K562 (cell line): ENCODE measurements around the gene B3GALNT2. TPM values are rescaled to one million over a fixed set of nuclear protein-coding genes. Genes with fewer than 3 reads are reported as not detected.
A peak's percentile ranks its signal among the peaks of the same experiment; 100 is the strongest.

Experiments
- ATAC-seq: fragments of 200-7000 bp; cut with Tn5 transposase; 3 replicates; pipeline ENCODE4 v1.9.1; 2020; ENCODE audit warnings: moderate library complexity
- BruUV-seq: library from RNA; stranded (reverse); fragments of 400-500 nt; replicated peaks from 2 replicates; lab custom pipeline; 2021; lab: Mats Ljungman, UMichigan
- CTCF ChIA-PET: fragments of 300-600 bp; formaldehyde crosslinking; extraction: SDS; loops from one replicate; lab custom pipeline; 2021; ENCODE audit warnings: low intra/inter-chr PET ratio; lab: Yijun Ruan, JAX
- POLR2A ChIA-PET: fragments of 300-600, 350-650 bp; sonication (Branson Sonifier 250); formaldehyde crosslinking; extraction: SDS; loops from one replicate; lab custom pipeline; 2021; ENCODE audit warnings: antibody characterized with exemption, inconsistent platforms; lab: Yijun Ruan, JAX
- DNase-seq, 4 experiments: peaks; one replicate each; pipeline versions ENCODE4 v3.0.0 to v3.0.0-alpha.2; 2011 to 2018; ENCODE audit warnings: low spot score in 3 of 4, mixed read lengths in 3 of 4; ENCODE audit errors: extremely low read depth in 1 of 4
- FAIRE-seq: peaks from 2 replicates; lab custom pipeline; 2011; peaks lifted over from hg19 to GRCh38; lab: Jason Lieb, UNC
- H2AFZ ChIP-seq: 2 replicates; pipeline ENCODE4 v1.6.0; 2011; ENCODE audit warnings: low read depth, low read length, control low read depth, inconsistent platforms
- H3K27ac ChIP-seq: fragments of 200-600 bp; 3 replicates; pipeline ENCODE4 v1.8.0; 2011; ENCODE audit warnings: low read depth, mild to moderate bottlenecking, control low read depth, inconsistent platforms, low read length, moderate library complexity, mixed read lengths; ENCODE audit errors: extremely low read depth
- H3K27me3 ChIP-seq, 2 experiments: fragments of 300-600 bp in 1 of 2; 2 replicates in 1 of 2; 3 replicates in 1 of 2; pipeline versions ENCODE4 v1.6.0 to v1.8.0; 2011; ENCODE audit warnings: inconsistent platforms in 2 of 2, low read length in 2 of 2, mild to moderate bottlenecking in 1 of 2, mixed read lengths in 1 of 2, moderate library complexity in 1 of 2; ENCODE audit not compliant: control insufficient read depth in 2 of 2, insufficient read depth in 2 of 2
- H3K36me3 ChIP-seq: fragments of 300-600 bp; 3 replicates; pipeline ENCODE4 v1.8.0; 2011; ENCODE audit warnings: mild to moderate bottlenecking, low read length, inconsistent platforms; ENCODE audit not compliant: control insufficient read depth, insufficient read depth
- H3K4me1 ChIP-seq, 2 experiments: fragments of 200-600 bp in 1 of 2; replicated peaks in 1 of 2; 2 replicates in 1 of 2; 3 replicates in 1 of 2; pipeline versions ENCODE4 v1.5.1 to v1.8.0; 2011; ENCODE audit warnings: inconsistent platforms in 2 of 2, low read length in 2 of 2, mild to moderate bottlenecking in 1 of 2, mixed read lengths in 1 of 2, moderate library complexity in 1 of 2; ENCODE audit not compliant: control insufficient read depth in 2 of 2, insufficient read depth in 2 of 2
- H3K4me2 ChIP-seq: 2 replicates; pipeline ENCODE4 v1.6.1; 2011; ENCODE audit warnings: low read length, control low read depth, inconsistent platforms, mixed read lengths; ENCODE audit not compliant: insufficient read depth
- H3K4me3 ChIP-seq: fragments of 200-600 bp; sonication (generic), shearing (Covaris generic); 2 replicates; pipeline ENCODE4 v1.5.1; 2016; ENCODE audit warnings: control low read depth, inconsistent platforms
- H3K79me2 ChIP-seq: fragments of 200-600 bp; 3 replicates; pipeline ENCODE4 v1.8.0; 2011; ENCODE audit warnings: low read length, inconsistent platforms; ENCODE audit not compliant: control insufficient read depth, insufficient read depth
- H3K9ac ChIP-seq, 2 experiments: 2 replicates each; pipeline versions ENCODE4 v1.6.0 to v1.6.1; 2011; ENCODE audit warnings: low read depth in 2 of 2, low read length in 2 of 2, control low read depth in 1 of 2, inconsistent platforms in 1 of 2, mild to moderate bottlenecking in 1 of 2, mixed read lengths in 1 of 2; ENCODE audit not compliant: insufficient read depth in 1 of 2
- H3K9me1 ChIP-seq: one replicate; pipeline ENCODE4 v1.6.0; 2011; ENCODE audit warnings: inconsistent platforms, mild to moderate bottlenecking, low read length, moderate library complexity; ENCODE audit not compliant: control insufficient read depth, insufficient read depth
- H3K9me3 ChIP-seq: replicated peaks from 2 replicates; pipeline ENCODE4 v1.5.1; 2011; ENCODE audit warnings: low read depth, low read length, inconsistent platforms; ENCODE audit not compliant: control insufficient read depth, insufficient read depth
- H4K20me1 ChIP-seq: replicated peaks from 2 replicates; pipeline ENCODE4 v1.6.1; 2011; ENCODE audit warnings: low read length, inconsistent platforms, mixed read lengths; ENCODE audit not compliant: control insufficient read depth, insufficient read depth
- CTCF ChIP-seq, 3 experiments: IDR thresholded peaks in 2 of 3; conservative IDR thresholded peaks in 1 of 3; 2 replicates each; pipeline ENCODE4 v1.5.1; 2011 to 2012; ENCODE audit warnings: low read length in 3 of 3, mild to moderate bottlenecking in 3 of 3, control low read depth in 2 of 3, improper control_type of control experiment in 1 of 3, inconsistent platforms in 1 of 3, low read depth in 1 of 3, mixed read lengths in 1 of 3, moderate library complexity in 1 of 3; ENCODE audit not compliant: insufficient read depth in 2 of 3
- GMEB1 ChIP-seq: fragments of 250-450 bp; sonication (Bioruptor Pico); IDR thresholded peaks from 2 replicates; pipeline ENCODE4 v1.4.0; 2020; ENCODE audit warnings: mild to moderate bottlenecking
- MXD1 ChIP-seq: fragments of 250-450 bp; sonication (Bioruptor Pico); IDR thresholded peaks from 2 replicates; pipeline ENCODE4 v1.8.0; 2021; ENCODE audit warnings: borderline replicate concordance, mild to moderate bottlenecking, moderate library complexity; ENCODE audit not compliant: poor library complexity, severe bottlenecking
- NRF1 ChIP-seq, 2 experiments: fragments of 450-650 bp; IDR thresholded peaks in 1 of 2; conservative IDR thresholded peaks in 1 of 2; 2 replicates each; pipeline ENCODE4 v1.6.1; 2014; ENCODE audit warnings: mild to moderate bottlenecking in 2 of 2
- PHF8 ChIP-seq: fragments of 200-600 bp; sonication (generic); IDR thresholded peaks from 2 replicates; pipeline ENCODE4 v1.6.1; 2012; ENCODE audit warnings: mixed run types, mild to moderate bottlenecking, inconsistent platforms, low read length, moderate library complexity, borderline replicate concordance
- ZC3H11A ChIP-seq: IDR thresholded peaks from 2 replicates; pipeline ENCODE4 v1.6.1; 2012; ENCODE audit warnings: low read depth, low read length, improper control_type of control experiment
- ZNF584 ChIP-seq: fragments of 200-800 bp; sonication (Bioruptor generic); IDR thresholded peaks from 2 replicates; pipeline ENCODE4 v1.6.1; 2016; ENCODE audit warnings: low read depth, mild to moderate bottlenecking, missing genetic modification characterization, missing compliant biosample characterization
- WGBS: fragments of 100-300 bp; shearing (Covaris generic); methylation state at CpG from one replicate; pipeline ENCODE4 v1.1.6; 2016; ENCODE audit warnings: low coverage, mixed read lengths; ENCODE audit not compliant: insufficient coverage; ENCODE audit errors: missing lambda C conversion rate; 5-methylcytosine and 5-hydroxymethylcytosine counted together
- in situ Hi-C: fragments of 300-500 bp; cut with MboI; formaldehyde crosslinking; loops from 4 replicates; pipeline ENCODE4 v1.15.0; 2018; ENCODE audit warnings: inconsistent platforms, mixed read lengths
- intact Hi-C: fragments of 100-400 bp; cut with micrococcal nuclease; formaldehyde crosslinking; loops from 2 replicates; pipeline ENCODE4 v1.14.2; 2022
- polyA plus RNA-seq, 8 experiments: library from polyadenylated mRNA; depleted of rRNA in 4 of 8; stranded (reverse) in 5 of 8; unstranded in 3 of 8; fragments of >200 nt; fragmentation: Nextera tagmentation in 2 of 8; fragmentation: Illumina TruSeq in 1 of 8; extraction: Ambion mirVana in 2 of 8; extraction: Trizol in 1 of 8; gene quantifications; 2 replicates each; pipeline versions ENCODE4 v1.2.1 to v1.2.3, GENCODE V29; 2011 to 2014; ENCODE audit warnings: inconsistent platforms in 1 of 8, missing spikeins in 1 of 8
- total RNA-seq, 7 experiments: library from RNA; depleted of rRNA in 6 of 7; stranded (reverse); fragments of >200 nt in 6 of 7; fragmentation: Illumina TruSeq in 2 of 7; extraction: Trizol in 2 of 7; gene quantifications; 2 replicates each; pipeline versions ENCODE4 v1.2.1 to v1.2.3, GENCODE V29; 2011 to 2021; ENCODE audit warnings: low replicate concordance in 1 of 7

B3GALNT2 gene
- total and polyA plus RNA-seq, 9 of the 15 experiments (the other 6 are each of a cell fraction or from before 2014, with no cell fraction given), result 2.0 to 31.7 (median 22.9) TPM

GRCh38 chr1:235504122-235504493 is at the start of gene B3GALNT2 (continued):
- peak; percentile 5 for TF ChIP-seq MXD1 (CRISPR knock-in tag)
- TF ChIP-seq ZNF584, result no peak
- no peak for TF ChIP-seq ZC3H11A
- TF ChIP-seq PHF8, result peak; percentile 75; the same call in 1 of the 2 replicates
- TF ChIP-seq GMEB1 (CRISPR knock-in tag), result no peak

- no peak for ATAC-seq
- H3K9me1 ChIP-seq, result peaks cover 3% of the 10 kb centered on the region
- no TSS peak for BruUV-seq
- no peak for FAIRE-seq
- no peak overlapping the region for H2AFZ ChIP-seq
- intact Hi-C loops, result no loop called here
- DNase-seq, result no peak
- H3K27me3 ChIP-seq, result peaks cover 63 to 78% of the 10 kb centered on the region in 2 experiments
- H3K79me2 ChIP-seq, result no peaks in the 10 kb centered on the region
- H3K4me2 ChIP-seq, result no peak overlapping the region
- CTCF ChIA-PET, result no interaction called here
- TF ChIP-seq NRF1 (conservative IDR thresholded peaks at IDR 0.05 in 1 of 2, IDR thresholded peaks at IDR 0.05 in 1 of 2), result peak; percentile 54 to 57; a peak in 3 of 4 replicates
- no peak for TF ChIP-seq CTCF (IDR thresholded peaks at IDR 0.05 in 2 of 3, conservative IDR thresholded peaks at IDR 0.05 in 1 of 3; ENCODE audit: insufficient read depth in 2 of 3, low read depth in 1 of 3, low read length in 3 of 3)
- POLR2A ChIA-PET, result no interaction called here
- no peaks in the 10 kb centered on the region for H3K36me3 ChIP-seq
- H3K9me3 ChIP-seq, result no peaks in the 10 kb centered on the region
- 6% methylated on average over 5 of the region's 5 CpGs for WGBS
- no peak overlapping the region for H3K4me3 ChIP-seq
- in situ Hi-C loops, result no loop called here
- H3K9ac ChIP-seq, result no peak overlapping the region
- no peak overlapping the region for H3K27ac ChIP-seq
- H3K4me1 ChIP-seq, result no peaks in the 10 kb centered on the region
- no peaks in the 10 kb centered on the region; the same call in 1 of the 2 replicates for H4K20me1 ChIP-seq
Observed at GRCh38 chr1:235553112-235553551, 48.9 kb upstream of the B3GALNT2 start.
